ENCODE results near the gene LUZP1.

The LUZP1 gene

DNA sequence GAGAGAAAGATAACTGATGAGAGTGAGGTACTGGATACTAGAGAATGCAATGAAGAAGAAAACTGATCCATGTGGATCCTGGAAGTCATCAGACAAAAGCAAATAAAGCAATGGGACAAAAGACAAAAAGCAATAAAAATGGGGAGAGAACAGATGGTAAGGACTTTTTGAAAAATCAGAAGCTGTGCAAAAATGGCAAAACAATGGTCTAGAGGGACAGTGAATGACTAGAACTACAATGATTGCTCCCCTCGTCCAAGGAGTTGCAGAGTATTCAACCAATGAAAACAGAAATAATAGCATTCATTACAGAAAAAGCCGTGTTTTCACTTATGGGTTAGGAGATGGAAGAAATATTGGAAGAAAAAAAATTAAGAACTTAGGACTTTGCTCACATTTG, 18.5 kb downstream of the LUZP1 start:
- no peak for FAIRE-seq

GRCh38 chr1:23149114-23149513, 19.5 kb downstream of the LUZP1 start:
- FAIRE-seq = no peak

DNA sequence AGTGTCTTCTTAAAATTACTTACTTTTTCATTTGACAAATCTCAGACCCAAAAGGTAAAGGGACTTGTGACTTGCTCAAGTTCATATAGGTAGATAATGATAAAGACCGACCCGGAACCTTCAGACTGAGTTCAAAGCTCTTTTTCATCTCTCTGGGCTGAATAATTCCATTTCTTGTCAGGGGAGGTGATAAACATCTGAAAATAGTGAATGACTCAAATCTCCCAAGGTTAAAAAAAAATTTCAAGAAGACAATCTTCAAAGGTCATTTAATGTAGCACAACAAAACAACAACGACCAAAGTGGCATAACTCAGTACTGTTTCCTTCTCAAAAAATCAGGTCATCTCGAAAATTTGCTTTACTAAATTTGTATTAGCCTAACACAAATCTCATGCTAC, 20.6 kb downstream of the LUZP1 start:
- FAIRE-seq = no peak

DNA sequence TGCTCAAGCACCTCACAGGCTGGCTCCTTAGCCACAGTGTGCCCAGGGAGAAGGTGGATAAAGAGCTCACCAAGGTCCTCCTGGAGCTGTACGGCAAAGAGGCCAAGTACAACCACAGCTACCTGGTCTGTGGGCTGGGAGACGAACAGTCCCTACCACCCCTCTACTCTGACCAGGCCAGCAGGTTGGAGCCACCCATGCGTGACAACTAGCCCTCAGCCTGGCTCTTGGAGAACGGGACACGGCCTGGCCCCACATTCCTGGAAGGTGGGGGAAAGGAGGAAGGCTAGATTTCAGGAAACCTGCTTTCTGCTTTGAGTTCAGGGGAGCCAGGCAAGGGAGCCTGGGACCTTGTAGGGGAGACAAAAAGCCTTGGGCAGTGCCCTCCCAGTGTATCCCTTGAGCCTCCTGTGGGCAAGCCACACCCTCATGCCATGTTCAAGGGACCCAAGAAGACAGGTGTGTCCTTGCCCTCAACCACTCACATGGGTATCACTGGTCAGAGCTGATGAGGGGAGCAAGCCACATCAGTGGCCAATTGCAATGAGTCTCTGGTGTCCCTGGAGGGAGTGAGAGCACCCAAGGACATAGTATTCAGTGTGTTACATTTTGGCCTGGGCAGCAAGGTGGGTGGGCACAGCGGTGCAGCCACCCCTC, 27.6 kb downstream of the LUZP1 start:
- FAIRE-seq = no peak

- no peak for FAIRE-seq
These were observed 33.4 kb downstream of the LUZP1 start for GRCh38 chr1:23135268-23135667.

DNA sequence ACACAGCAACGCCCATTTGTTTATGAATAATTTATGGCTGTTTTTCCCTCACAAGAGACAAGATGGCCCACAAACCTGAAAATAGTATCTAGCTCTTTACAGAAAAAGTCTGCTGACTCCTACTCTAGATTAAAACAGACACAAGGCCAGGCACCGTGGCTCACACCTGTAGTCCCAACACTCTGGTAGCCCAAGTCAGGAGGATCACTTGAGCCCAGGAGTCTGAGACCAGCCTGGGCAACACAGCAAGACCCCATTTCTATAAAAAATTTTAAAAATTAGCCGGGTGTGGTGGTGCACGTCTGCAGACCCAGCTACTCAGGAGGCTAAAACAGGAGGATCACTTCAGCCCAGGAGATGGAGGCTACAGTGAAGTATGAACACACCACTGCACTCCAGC, 34.6 kb downstream of the LUZP1 start:
- FAIRE-seq = no peak

DNA sequence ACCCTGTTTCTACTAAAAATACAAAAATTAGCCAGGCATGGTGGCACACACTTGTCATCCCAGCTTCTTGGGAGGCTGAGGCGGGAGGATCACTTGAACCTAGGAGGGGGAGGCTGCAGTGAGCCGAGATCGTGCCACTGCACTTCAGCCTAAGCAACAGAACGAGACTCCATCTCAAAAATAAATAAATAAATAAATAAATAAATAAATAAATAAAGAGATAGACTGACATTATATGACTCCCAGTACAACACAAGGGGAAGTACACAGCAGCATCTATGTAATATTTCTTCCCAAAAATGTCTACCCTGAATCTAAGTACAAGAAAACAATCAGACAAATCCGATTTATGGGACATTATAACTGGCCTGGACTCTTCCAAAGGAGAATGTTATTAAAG, 35.1 kb downstream of the LUZP1 start:
- no peak for FAIRE-seq

GRCh38 chr1:23132033-23132432, 36.6 kb downstream of the LUZP1 start:
- no peak for FAIRE-seq

- no peak for FAIRE-seq
These were observed 38.8 kb downstream of the LUZP1 start for GRCh38 chr1:23129846-23130245.

GRCh38 chr1:23126801-23127200, 41.9 kb downstream of the LUZP1 start:
- no peak for FAIRE-seq

DNA sequence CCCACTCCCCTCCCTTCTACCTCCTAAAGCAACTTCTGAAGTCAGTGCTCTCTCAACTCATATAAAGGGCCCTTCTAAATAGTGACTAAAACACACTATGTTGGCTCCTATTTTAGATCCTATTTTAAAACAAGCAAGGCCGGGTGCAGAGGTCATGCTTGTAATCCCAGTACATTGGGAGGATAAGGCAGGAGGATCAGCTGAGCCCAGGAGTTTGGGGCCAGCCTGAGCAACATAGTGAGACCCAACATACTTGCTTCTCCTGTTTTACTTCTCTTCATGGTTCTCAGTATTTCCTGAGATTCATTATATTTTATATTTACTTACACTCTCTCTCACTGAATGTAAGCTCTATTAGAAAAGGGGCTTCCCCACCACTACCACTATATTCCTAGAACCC, 42.5 kb downstream of the LUZP1 start:
- FAIRE-seq = no peak

- FAIRE-seq = no peak
These were observed 43.2 kb downstream of the LUZP1 start for GRCh38 chr1:23125489-23125888.

DNA sequence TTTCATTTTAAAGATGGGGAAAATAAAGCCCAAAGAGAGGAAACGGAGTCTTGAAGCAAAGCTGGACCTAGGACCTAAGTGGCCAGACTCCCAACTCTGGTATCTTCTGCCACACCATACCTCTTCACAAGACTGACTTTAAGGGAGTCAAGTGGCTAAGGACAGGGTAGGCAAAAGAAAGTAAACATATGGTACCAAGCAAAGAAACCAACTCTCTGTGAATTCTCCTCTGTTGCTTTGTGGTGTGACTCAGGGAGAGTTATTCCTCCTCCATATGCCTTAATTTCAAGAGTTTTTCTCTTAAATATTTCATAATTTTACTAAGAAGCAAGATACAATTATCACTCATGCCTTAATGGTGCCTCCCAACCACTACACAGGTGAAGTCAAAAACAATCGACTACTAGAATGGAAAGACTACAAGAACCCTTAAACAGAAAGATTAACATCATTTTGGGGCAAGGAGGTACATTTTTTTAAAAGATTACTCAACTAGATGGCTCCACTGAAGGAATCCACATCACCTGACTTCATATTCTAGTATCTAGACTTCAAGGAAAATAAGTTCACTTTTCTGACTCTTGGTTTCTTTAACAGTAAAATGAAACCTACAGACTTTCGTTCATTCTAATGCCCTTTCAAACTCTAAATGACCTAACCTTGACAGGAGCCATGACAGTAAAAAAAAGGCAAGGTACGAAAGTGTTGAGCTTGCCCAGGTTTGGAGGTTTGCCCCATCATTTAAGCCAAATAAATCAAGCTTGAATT, 44.2 kb downstream of the LUZP1 start:
- FAIRE-seq = no peak

GRCh38 chr1:23123528-23123927, 45.1 kb downstream of the LUZP1 start:
- FAIRE-seq = no peak

- FAIRE-seq = no peak
These were observed 45.9 kb downstream of the LUZP1 start for GRCh38 chr1:23122796-23123195.

GRCh38 chr1:23122023-23122748, 46.5 kb downstream of the LUZP1 start:
- no peak for FAIRE-seq

DNA sequence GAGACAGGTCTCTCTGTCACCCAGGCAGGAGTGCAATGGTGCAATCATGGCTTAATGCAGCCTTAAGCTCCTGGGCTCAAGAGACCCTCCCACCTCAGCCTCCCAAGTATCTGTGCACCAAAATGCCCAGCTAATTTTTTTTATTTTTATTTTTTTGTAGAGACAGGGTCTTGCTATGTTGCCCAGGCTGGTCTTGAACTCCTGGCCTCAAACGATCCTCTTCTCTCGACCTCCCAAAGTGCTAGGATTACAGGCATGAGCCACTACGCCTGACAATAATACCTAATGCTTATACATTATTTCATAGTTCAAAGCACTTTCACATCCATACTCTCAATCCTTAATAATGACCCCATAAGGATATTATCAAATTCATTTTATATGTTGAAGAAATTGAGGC, 48.3 kb downstream of the LUZP1 start:
- FAIRE-seq = no peak

DNA sequence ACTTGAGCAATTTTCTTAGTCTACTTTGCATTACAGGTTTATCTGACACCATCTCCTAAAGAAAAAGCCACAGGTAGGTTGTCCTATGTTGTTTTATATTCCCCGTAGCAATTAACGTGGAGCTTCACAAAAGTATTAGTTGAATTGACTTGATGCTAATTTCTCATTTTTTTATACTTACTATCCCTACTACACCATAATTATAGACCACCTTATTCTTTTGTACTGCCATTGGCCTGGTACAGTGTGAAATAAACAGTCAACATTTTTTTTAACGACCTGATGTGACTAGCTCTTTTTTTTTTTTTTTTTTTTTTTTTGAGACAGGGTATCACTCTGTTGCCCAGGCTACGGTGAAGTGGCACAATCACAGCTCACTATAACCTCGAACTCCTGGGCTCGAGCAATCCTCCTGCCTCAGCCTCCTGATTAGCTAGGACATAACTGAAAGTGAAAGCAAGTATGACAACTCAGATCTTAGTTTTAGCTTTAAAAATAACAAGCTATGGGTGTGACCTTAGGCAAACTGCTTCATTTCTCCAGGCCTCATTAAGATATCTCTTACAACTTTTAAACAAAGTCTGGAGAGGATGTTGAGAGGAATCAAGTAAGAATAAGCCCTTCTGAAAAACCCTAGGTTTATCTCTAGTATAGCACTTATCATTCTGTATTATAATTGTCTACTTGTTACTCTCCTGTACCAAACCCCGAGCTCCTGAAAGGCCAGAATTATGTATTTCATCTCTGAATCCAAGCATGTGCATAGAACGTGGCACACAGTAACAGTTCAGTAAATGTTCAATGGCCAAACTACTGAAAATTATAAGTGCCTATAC, 49.5 kb downstream of the LUZP1 start:
- no peak for FAIRE-seq

GRCh38 chr1:23118407-23118806, 50.2 kb downstream of the LUZP1 start:
- FAIRE-seq = no peak

DNA sequence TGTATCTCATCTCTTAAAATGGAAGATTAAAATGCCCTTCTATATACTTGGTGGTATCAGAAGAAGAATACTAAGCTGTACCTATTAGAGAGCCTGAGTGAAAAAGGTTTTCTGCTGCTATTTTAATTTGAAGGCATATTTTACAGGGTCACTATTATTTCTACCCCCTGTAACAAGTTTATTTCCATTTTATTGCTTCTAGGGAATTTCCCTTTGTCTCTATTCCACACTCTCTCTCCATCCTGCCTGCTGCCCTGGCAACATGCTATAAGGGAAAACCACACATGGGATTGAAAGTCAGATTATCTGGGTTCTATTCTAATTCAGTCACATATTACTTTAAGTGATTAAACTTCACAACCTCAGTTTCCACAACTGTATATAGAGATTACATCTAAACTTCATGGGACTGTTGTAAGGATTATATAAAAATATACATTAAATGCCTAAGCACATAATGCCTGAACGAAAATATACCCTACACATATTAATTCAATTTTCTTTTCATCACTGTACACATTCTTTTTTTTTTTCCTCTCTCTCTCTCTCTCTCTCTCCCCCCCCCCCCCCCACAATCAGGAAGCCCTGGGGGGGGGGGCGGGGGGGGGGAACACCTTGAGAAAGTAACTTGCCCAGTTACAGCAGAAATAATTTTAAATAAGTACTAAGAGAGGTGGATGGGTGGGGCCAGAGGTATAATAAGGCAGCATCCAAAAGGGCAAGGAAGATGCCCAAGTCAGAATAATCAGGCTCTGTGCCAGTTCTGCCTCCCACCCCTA, 51.5 kb downstream of the LUZP1 start:
- FAIRE-seq = no peak

GRCh38 chr1:23116216-23116836, 52.3 kb downstream of the LUZP1 start:
- FAIRE-seq = no peak
